Embryonic facial prominence (tissue), 1 donor: ENCODE results near the gene PPP6R2.

Experiments used
- DNase-seq: peaks from one replicate; pipeline ENCODE4 v3.0.0-alpha.2; 2016; ENCODE audit errors: extremely low spot score

The PPP6R2 gene

DNA sequence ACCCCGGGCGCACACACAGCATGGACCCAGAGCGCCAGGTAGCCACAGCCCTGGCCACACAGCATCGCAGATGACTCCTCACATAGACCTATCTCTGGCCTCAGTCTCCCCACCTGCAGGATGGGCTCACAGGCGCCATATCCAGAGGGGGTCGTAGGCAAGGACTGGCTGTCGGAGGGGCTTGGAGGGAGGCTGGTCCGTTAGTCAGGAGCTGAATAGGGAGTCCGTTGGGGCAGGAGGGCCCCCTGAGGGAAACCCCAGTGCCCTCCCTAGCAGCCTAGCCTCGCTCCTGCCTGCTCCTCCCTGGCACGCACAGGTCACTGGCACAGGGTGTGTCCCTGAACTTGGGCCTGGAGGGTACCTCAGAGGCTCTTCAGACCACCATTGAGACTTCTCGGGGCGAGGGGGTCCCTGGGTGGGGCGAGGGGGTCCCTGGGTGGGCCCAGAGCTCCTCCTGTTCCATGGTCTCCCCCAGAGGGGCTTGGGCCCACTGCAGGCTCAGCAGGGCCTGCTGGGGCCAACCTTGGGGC, 37.7 kb upstream of the PPP6R2 start:
- no peak for DNase-seq

DNA sequence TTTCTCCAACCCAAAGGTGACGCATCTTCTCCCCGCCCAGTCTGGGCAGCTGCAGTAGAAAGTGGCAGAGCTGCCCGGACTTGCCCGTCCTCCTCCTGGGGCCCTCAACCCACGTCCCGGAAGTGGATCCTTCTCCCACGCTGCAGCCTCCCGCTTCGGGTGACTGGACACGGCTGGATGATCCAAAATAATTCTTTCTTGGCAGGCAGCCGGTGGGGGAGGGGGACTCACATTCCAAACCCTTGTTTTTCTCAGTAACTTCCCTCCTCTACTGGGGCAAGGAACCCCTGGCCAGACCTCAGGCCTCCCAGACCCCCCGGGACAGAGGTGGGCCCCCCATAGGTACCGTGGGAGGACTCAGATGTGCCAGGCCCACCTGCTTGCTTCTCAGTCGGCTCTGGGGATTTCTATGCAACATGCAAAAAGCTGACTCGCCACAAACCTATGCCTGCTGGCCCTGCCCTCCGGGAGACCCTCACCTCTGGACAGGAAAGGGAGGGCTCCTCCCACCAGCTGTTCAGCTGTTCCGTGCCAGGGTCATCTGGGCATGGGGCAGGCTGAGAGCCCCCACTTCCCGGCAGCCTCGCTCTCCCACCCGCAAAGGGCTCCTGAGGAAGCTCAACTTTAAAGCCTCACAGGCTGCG, 37.1 kb upstream of the PPP6R2 start:
- DNase-seq = no peak

GRCh38 chr22:50306753-50307749, 36.1 kb upstream of the PPP6R2 start, which contains the start of gene PLXNB2:
TSS of gene PLXNB2 (minus strand) at chr22:50307646. CDS start at chr22:50290584, 17,062 bp downstream.
- peak; percentile 76 for DNase-seq

GRCh38 chr22:50307890-50308596, 35.1 kb upstream of the PPP6R2 start:
- no peak for DNase-seq

- no peak for DNase-seq
These were observed 34.6 kb upstream of the PPP6R2 start for GRCh38 chr22:50308597-50308935.

GRCh38 chr22:50308986-50309600, 34.0 kb upstream of the PPP6R2 start:
- DNase-seq = no peak

GRCh38 chr22:50309601-50309991, 33.5 kb upstream of the PPP6R2 start:
- no peak for DNase-seq

GRCh38 chr22:50310031-50310722, 33.0 kb upstream of the PPP6R2 start:
- DNase-seq = no peak

- DNase-seq = no peak
These were observed 32.1 kb upstream of the PPP6R2 start for GRCh38 chr22:50310949-50311444.

DNA sequence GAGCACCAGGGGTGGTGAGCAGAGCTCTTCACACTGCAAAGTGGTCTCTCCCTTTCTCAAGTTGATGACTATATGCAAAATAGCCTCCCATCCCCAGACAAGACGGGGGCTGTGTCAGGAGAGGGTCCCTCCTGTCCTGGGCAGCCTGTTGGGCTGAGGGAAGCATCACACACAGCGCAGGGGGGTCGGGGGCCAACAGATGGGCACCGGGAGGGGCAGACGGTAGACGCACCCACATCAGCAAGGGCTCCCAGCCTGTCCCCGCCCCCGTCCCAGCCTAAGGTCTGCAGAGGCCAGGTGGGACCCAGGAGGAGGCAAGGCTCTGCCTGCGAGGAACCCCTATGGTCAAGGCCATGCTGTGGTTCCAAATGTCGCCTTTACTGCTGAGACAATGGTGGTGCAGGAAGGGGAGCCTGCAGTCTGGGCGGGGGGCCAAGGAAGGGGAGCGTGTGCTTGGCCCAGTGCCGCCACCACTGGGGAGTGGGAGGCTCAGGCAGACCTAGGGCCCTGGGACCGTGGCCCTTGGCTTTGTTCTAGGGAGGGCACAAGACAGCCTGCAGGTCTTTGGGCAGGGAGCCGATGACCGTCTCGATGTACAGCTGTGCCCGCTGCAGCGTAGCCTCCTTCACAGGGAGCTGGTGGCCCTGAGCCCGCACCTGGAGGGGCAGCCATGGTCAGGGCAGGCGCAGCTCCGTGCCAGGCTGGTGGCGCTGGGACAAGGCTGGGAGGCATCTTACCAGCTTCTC, 31.3 kb upstream of the PPP6R2 start:
- DNase-seq = no peak

- no peak for DNase-seq
These were observed 30.8 kb upstream of the PPP6R2 start for GRCh38 chr22:50312371-50312770.

DNA sequence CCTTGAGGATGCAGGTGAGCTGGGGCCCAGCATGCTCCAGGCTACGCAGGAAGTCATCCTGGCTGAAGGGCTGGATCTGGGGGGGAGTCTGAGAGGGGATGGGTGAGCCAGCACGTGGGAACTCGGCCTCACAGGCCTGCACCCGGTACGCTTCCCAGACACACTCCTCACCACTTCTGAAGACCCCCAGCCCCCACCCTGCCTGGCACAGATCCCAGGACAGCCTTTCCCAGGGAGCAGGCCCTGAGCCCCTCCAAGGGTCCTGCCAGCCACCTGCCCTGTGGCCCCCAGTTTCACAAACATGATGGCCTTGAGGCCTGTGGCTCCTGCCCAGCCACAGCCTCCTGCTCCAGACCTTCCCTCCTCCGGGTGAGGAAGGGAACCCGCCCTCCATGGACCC, 30.1 kb upstream of the PPP6R2 start:
- DNase-seq = no peak

- no peak for DNase-seq
These were observed 29.5 kb upstream of the PPP6R2 start for GRCh38 chr22:50313600-50313999.

DNA sequence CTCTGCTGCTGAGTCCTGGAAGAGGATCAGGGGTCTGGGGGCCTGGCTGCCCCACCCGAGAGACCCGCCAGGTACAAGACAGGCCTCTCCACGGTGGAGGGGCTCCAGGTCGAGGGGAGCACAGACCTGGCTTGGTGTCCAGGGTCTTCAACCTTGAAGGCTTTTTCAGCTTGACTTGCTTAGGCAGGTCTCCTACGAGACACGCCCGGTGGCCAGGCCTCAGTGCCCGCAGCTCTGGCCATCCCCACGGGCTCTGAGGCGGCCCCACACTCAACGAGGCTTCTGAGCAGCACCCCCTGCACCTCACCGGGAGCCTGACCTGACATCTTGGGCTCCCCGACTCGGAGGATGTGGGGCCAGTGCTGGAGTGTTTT, 29.1 kb upstream of the PPP6R2 start:
- no peak for DNase-seq

DNA sequence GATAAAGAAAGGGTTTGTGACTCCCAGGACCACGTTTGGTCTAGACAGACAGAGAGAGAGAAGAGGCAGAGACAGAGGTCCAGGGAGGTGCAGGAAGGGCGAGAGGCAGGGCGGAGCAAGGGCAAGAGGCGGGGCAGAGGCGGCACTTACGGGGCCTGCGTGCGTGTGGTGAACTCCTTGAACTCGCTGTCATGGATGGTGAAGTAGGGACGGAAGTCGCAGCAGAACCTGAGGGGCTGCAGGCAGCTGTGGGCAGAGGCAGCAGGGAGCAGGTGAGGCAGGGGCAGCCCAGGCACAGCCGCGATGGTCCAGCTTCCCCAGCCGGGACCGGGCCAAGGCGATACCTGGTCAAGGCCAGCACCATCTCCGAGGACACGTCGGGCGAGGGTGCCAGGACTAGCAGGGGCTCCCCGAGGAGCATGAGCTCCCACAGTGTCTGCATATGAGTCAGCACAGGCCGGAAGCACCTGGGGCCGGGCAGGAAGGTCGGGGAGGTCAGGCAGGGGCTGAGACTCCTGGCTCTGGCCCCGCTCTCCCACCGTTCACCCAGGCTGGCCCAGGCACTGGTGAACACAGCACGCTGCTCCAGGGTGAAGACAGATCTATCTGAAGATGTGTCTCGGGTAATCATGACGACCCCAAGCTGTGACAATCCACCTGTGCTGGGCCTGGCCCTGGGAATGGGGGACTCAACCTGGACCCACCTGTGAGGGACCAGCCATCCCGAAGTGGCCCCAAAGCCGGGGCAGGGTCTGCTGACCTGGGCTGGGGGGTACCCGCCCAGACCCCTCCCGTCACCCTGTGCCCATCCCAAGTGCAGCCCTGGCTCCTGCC, 28.5 kb upstream of the PPP6R2 start:
- no peak for DNase-seq

DNA sequence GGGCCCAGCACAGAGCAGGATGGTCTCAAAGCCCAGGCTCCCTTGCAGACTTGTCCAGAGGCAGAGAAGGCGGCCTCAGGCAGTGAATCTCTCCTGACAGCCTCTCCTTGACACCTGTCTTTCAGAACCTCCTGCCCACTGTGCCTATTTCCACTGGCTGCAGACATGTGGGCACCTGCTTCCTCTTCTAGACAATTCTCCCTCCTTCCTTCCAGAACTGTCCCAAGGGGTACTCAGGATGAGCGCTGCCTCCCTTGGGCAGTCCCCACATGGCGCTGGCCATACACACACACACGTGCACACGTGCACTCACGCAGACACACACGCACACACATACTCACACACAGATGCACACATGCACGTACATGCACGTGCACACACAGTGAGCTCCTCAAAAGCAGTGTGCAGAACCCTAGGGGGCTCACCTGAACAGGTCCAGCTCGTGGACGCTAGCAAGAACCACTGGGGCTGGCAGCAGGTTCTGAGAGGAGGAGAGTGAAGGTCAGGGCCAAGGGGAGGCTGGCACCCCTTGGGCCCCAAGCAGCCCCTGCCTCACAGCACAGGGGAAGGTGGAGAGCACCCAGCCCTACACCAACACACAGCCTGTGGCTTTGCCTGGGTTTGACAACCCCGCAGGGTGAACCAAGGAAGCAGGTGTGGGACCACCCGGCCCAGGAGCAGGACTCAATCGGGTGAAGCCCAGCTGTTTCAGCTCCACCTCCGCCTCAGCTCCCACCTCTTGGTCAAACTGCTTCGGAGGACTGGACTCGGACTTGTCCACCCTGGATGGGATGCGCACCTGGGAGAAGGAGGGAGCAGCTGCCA, 27.6 kb upstream of the PPP6R2 start:
- DNase-seq = no peak

DNA sequence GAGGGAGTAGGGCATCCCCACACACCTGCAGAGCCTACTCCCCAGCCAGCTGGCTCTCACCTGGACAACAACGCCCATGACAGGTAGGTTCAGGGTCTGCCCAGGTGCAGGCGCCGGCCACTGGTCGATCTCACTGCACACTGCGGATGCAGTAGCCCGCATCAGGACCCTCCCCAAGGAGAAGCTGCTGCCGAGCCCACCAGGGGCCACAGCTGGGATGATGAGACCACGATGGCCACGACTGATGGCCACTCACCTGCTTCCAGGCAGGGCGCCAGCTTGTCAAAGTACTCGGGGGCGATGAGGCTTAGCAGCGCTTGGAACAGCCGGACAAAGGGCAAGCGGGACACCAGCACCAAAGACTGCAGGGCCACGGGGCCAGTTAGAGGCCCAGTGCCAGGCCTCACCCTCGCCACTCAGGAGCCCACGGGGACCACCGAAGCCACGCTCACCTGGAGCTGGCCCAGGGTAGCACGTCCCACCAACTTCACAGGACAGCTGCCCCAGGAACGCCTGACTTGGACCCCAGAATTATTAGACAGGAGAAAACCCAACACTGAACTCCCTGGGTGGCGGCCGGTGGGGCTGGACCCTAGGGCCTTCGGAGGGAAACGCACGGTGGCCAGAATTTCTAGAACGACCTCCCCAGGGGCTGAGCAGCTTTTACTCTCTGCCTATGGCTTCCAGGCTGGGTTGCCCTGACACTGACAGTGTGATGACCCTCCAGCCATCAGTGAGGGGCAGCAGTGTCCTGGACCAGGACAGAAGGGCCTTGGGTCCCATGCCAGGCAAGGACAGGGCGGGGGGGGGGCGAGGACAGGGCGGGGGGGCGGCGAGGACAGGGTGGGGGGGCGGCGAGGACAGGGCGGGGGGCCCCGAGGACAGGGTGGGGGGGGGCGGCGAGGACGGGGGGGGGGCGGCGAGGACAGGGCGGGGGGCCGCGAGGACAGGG, 26.7 kb upstream of the PPP6R2 start:
- DNase-seq = no peak
